ENCODE data around the gene RASSF3.

Gene RASSF3

DNA sequence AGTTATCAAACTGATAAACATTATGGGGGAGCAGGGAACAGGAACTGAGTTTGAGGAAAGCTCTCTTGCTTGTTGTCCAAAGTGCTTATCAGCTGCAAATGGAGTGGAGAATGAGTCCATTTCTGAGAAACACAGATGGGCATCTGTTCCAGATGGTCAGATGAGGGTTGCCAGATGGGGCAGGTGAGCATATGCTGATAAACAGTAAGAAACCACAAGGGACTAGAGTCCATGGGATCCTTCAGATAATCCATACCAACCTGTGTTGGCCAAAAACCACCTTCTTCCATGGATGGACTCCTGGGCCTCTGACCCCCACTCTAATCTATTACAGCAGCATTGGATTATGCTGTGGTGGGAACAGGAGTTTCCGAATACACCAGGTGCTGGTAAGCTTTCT, 110.6 kb downstream of the RASSF3 start:
- DNase-seq (ENCODE audit: low read depth in 2 of 2, low spot score in 1 of 2): no peak

GRCh38 chr12:64722835-64723234, 112.5 kb downstream of the RASSF3 start:
- no peak for DNase-seq (ENCODE audit: low read depth in 2 of 2, low spot score in 1 of 2)

DNA sequence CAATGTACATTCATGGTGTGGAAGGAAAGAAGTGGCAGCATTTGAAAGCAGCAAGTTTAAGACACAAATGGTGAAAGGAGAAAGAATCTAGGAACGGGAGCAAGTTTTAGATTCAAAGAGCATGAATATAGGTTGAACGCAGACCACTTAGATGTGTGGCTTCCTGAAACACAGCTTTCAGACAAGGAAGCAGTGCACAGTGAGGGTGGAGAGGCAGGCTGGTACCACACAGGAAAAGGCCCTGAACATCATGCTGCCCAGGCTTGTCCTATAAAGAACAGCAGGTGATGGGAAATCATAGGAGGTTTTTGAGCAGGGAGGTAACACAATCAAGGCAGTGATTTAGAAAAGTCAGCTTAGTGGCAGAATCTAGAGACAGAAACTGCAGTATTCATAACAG, 113.3 kb downstream of the RASSF3 start:
- no peak for DNase-seq (ENCODE audit: low read depth in 2 of 2, low spot score in 1 of 2)

GRCh38 chr12:64724201-64724745, 114.0 kb downstream of the RASSF3 start:
- no peak for DNase-seq (ENCODE audit: low read depth in 2 of 2, low spot score in 1 of 2)

GRCh38 chr12:64729909-64730587, 119.8 kb downstream of the RASSF3 start:
- DNase-seq (ENCODE audit: low read depth in 2 of 2, low spot score in 1 of 2): no peak

GRCh38 chr12:64730588-64730969, 120.3 kb downstream of the RASSF3 start:
- no peak for DNase-seq (ENCODE audit: low read depth in 2 of 2, low spot score in 1 of 2)

DNA sequence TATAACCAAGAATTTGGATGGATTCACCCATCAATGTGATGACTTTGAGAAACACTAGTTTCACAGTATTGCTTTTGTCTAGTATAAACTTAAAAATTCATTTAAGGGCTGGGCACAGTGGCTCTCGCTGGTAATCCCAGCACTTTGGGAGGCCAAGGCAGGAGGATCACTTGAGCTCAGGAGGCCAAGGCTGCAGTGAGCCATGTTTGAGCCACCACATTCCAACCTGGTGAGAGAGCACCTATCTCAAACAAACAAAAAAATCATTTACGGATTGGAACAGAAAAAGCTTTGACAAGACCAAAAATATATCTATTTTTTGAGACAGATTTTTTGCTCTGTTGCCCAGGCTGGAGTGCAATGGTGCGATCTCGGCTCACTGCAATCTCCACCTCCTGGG, 121.4 kb downstream of the RASSF3 start:
- DNase-seq (ENCODE audit: low read depth in 2 of 2, low spot score in 1 of 2): no peak

- DNase-seq (ENCODE audit: low read depth in 2 of 2, low spot score in 1 of 2): no peak
Measured at GRCh38 chr12:64733857-64734256, 123.6 kb downstream of the RASSF3 start.

- no peak for DNase-seq (ENCODE audit: low read depth in 2 of 2, low spot score in 1 of 2)
Measured at GRCh38 chr12:64735442-64735841, 125.1 kb downstream of the RASSF3 start.

- DNase-seq (ENCODE audit: low read depth in 2 of 2, low spot score in 1 of 2): no peak
Measured at GRCh38 chr12:64736771-64737170, 126.5 kb downstream of the RASSF3 start.

DNA sequence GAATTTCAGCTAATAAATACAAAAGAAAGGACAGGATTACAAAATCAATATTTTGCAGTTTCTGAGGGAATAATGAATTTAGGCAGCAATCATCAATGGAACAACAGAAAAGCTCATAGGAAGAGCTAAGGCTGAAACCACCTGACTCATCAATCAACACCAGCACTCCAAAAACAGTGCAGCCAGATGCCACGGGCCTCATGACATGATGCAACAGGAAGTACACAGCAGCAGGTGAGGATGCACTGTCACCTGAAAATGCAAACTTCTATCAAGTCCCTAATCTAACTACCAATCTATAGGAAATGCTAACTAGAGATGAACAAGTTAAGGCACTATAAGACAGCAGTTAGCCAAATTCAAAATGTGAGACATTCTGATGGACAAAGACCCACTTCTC, 127.2 kb downstream of the RASSF3 start:
- DNase-seq (ENCODE audit: low read depth in 2 of 2, low spot score in 1 of 2): no peak

DNA sequence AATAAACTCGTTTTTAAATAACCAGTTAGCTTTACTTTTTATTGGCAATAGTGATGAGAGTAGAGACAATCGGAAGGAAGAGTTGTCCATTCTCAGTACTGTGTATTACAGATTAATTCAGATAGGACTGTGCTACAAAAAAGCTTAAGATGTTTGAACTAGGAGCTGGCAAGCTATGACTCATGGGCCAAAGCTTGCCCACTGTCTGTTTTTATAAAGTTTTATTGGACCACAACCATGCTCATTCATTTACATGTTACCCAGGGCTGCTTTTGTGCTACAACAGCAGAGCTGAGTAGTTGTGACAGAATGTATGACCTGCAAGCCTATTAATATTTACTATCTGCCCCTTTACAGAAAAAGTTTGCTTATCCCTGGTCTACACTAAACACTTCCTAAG, 129.5 kb downstream of the RASSF3 start:
- DNase-seq (ENCODE audit: low read depth in 2 of 2, low spot score in 1 of 2): no peak

- no peak for DNase-seq (ENCODE audit: low read depth in 2 of 2, low spot score in 1 of 2)
Measured at GRCh38 chr12:64740646-64741045, 130.4 kb downstream of the RASSF3 start.

GRCh38 chr12:64742416-64742815, 132.1 kb downstream of the RASSF3 start:
- DNase-seq (ENCODE audit: low read depth in 2 of 2, low spot score in 1 of 2): no peak

DNA sequence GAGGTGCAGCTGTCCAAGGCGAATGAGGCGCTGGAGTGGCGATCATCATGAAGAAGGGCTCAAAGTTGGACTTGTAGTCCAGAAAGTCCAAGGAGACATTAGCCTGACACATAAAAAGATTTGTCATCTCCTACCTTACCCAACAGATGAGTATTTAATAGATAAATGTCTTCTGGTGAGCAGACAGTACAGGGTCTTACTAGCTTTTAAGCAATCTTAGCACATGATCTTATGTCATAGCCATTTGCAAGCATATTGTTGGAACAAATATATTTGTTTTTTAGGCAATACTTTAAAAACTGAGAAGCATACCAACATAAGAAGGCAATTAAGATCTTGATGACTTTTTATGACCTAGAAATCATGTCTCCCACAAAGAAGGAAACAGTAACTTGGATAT, 132.9 kb downstream of the RASSF3 start:
- no peak for DNase-seq (ENCODE audit: low read depth in 2 of 2, low spot score in 1 of 2)

DNA sequence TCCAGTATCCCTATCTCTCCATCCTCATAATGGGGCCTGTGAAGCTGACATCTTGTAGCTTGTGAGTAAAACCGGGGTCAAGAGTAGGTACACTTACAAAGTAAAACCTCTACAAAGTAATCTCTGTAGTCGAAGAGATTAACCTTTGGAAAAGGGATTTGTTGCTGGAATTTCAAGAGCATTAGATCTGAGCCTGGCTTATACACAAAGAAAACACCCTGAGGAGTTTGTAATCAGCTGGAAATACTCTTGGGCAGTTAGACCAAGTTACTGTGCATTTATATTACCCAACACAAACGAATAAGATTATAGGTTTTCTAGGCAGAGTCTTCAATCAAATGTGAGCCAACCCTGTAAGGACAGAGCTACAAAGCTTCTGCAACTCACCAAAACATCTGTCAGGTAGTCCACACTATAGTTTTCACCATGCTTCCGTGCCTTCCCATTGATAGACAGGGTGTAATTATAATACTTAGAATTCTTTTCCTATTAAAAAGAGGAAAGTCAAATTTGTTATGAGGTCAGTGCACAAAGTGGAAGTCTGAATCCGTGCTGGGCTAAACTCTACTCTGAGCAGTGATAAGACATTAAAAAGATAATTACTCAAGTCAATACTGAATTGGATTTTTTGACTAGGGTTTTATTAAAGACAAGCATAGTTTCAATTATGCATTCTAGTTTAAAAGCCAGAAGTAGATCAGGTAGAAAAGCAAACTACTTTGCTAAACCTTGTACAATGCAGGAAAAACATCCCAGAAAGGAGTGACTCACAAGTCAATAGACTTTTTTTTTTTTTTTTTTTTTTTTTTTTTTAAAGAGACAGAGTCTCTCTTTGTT, 134.3 kb downstream of the RASSF3 start:
- no peak for DNase-seq (ENCODE audit: low read depth in 2 of 2, low spot score in 1 of 2)

GRCh38 chr12:64745259-64745807, 135.0 kb downstream of the RASSF3 start:
- DNase-seq (ENCODE audit: low read depth in 2 of 2, low spot score in 1 of 2): no peak

GRCh38 chr12:64745980-64746379, 135.7 kb downstream of the RASSF3 start:
- no peak for DNase-seq (ENCODE audit: low read depth in 2 of 2, low spot score in 1 of 2)

GRCh38 chr12:64746663-64747062, 136.4 kb downstream of the RASSF3 start:
- DNase-seq (ENCODE audit: low read depth in 2 of 2, low spot score in 1 of 2): no peak
